H1 (cell line): ENCODE measurements around the gene MSI2. TPM values are rescaled to one million over a fixed set of nuclear protein-coding genes. Genes with fewer than 3 reads are reported as not detected.
A peak's percentile ranks its signal among the peaks of the same experiment; 100 is the strongest.

Source experiments
- CTCF ChIA-PET: fragments of 300-600 bp; sonication (Branson Sonifier 250); formaldehyde crosslinking; loops from one replicate; lab custom pipeline; 2021; ENCODE audit not compliant: partially characterized antibody; lab: Charles Lee
- POLR2A ChIA-PET: fragments of 300-600 bp; sonication (Branson Sonifier 250); formaldehyde crosslinking; loops from one replicate; lab custom pipeline; 2021; ENCODE audit warnings: inconsistent platforms; ENCODE audit not compliant: partially characterized antibody; lab: Charles Lee
- DNase-seq, 2 experiments: peaks; one replicate each; pipeline versions ENCODE4 v3.0.0 to v3.0.0-alpha.2; 2010 to 2022; ENCODE audit warnings: low spot score in 2 of 2, low read depth in 1 of 2, mixed read lengths in 1 of 2
- FAIRE-seq: peaks from 2 replicates; lab custom pipeline; 2011; peaks lifted over from hg19 to GRCh38; lab: Jason Lieb, UNC
- H2AFZ ChIP-seq: 2 replicates; pipeline ENCODE4 v1.8.1; 2012; ENCODE audit warnings: low read length, inconsistent platforms
- H2AK5ac ChIP-seq: 2 replicates; pipeline ENCODE4 v1.6.1; 2013; ENCODE audit warnings: low read depth, low read length
- H2BK120ac ChIP-seq: replicated peaks from 2 replicates; pipeline ENCODE3; 2013; ENCODE audit warnings: low read depth, low read length, inconsistent platforms
- H2BK12ac ChIP-seq: 2 replicates; pipeline ENCODE4 v1.6.1; 2013; ENCODE audit warnings: low read depth, low read length
- H2BK15ac ChIP-seq: 2 replicates; pipeline ENCODE4 v1.6.1; 2013; ENCODE audit warnings: low read length
- H2BK20ac ChIP-seq: 2 replicates; pipeline ENCODE4 v1.6.1; 2013; ENCODE audit warnings: low read length
- H2BK5ac ChIP-seq: 2 replicates; pipeline ENCODE4 v1.6.1; 2013; ENCODE audit warnings: low read depth, low read length
- H3K14ac ChIP-seq: 2 replicates; pipeline ENCODE4 v1.6.1; 2013; ENCODE audit warnings: inconsistent platforms; ENCODE audit not compliant: insufficient read length
- H3K18ac ChIP-seq: 2 replicates; pipeline ENCODE4 v1.6.1; 2013; ENCODE audit warnings: low read length; ENCODE audit errors: extremely low read depth
- H3K23ac ChIP-seq: 2 replicates; pipeline ENCODE4 v1.6.1; 2013; ENCODE audit warnings: inconsistent platforms; ENCODE audit not compliant: insufficient read length
- H3K23me2 ChIP-seq: 2 replicates; pipeline ENCODE4 v1.6.1; 2013; ENCODE audit warnings: low read depth, low read length
- H3K27ac ChIP-seq: 2 replicates; pipeline ENCODE4 v1.6.1; 2011; ENCODE audit warnings: low read depth, low read length, inconsistent platforms
- H3K27me3 ChIP-seq, 4 experiments: replicated peaks in 1 of 4; 1 replicate in 1 of 4; 2 replicates in 3 of 4; pipeline versions ENCODE4 v1.6.1 to v1.8.1; 2011 to 2013; ENCODE audit warnings: low read length in 3 of 4, mild to moderate bottlenecking in 3 of 4, inconsistent platforms in 2 of 4, mixed read lengths in 2 of 4, moderate library complexity in 1 of 4; ENCODE audit not compliant: control insufficient read depth in 3 of 4, insufficient read depth in 3 of 4; ENCODE audit errors: extremely low read depth in 1 of 4
- H3K36me3 ChIP-seq, 4 experiments: 2 replicates each; pipeline versions ENCODE4 v1.6.1 to v1.8.1; 2011 to 2013; ENCODE audit warnings: mild to moderate bottlenecking in 4 of 4, low read length in 3 of 4, moderate library complexity in 2 of 4, control low read depth in 1 of 4, inconsistent platforms in 1 of 4; ENCODE audit not compliant: insufficient read depth in 4 of 4, control insufficient read depth in 2 of 4
- H3K4ac ChIP-seq: replicated peaks from 2 replicates; pipeline ENCODE3; 2013; ENCODE audit warnings: low read length, low read depth, mixed read lengths, inconsistent platforms; ENCODE audit not compliant: insufficient read length
- H3K4me1 ChIP-seq, 4 experiments: replicated peaks in 1 of 4; 1 replicate in 1 of 4; 2 replicates in 3 of 4; pipeline versions ENCODE4 v1.6.1 to v1.8.1; 2011 to 2013; ENCODE audit warnings: low read length in 3 of 4, inconsistent platforms in 2 of 4, mixed read lengths in 1 of 4; ENCODE audit not compliant: insufficient read depth in 4 of 4, control insufficient read depth in 3 of 4
- H3K4me2 ChIP-seq, 2 experiments: 2 replicates each; pipeline versions ENCODE4 v1.6.1 to v1.8.1; 2011 to 2013; ENCODE audit warnings: low read depth in 2 of 2, low read length in 2 of 2, control low read depth in 1 of 2, inconsistent platforms in 1 of 2, mild to moderate bottlenecking in 1 of 2; ENCODE audit not compliant: insufficient read depth in 1 of 2
- H3K4me3 ChIP-seq, 4 experiments: fragments of 200-600, 300-600 bp in 1 of 4; sonication (generic), shearing (Covaris generic), sonication (Bioruptor Twin) in 1 of 4; 2 replicates each; pipeline versions ENCODE4 v1.5.1 to v1.8.1; 2011 to 2016; ENCODE audit warnings: low read length in 4 of 4, low read depth in 3 of 4, control low read depth in 2 of 4, inconsistent platforms in 2 of 4, mild to moderate bottlenecking in 2 of 4, mixed read lengths in 1 of 4, moderate library complexity in 1 of 4; ENCODE audit not compliant: insufficient read depth in 2 of 4; ENCODE audit errors: extremely low read depth in 1 of 4
- H3K56ac ChIP-seq: replicated peaks from 2 replicates; pipeline ENCODE3; 2013; ENCODE audit warnings: low read depth, mild to moderate bottlenecking, mixed read lengths, low read length, inconsistent platforms; ENCODE audit not compliant: insufficient read length
- H3K79me1 ChIP-seq: 2 replicates; pipeline ENCODE4 v1.6.1; 2013; ENCODE audit warnings: low read depth, low read length, control low read depth
- H3K79me2 ChIP-seq, 2 experiments: 2 replicates each; pipeline versions ENCODE4 v1.6.1 to v1.8.1; 2012 to 2013; ENCODE audit warnings: low read length in 2 of 2, mild to moderate bottlenecking in 2 of 2, inconsistent platforms in 1 of 2; ENCODE audit not compliant: insufficient read depth in 2 of 2, control insufficient read depth in 1 of 2
- H3K9ac ChIP-seq, 4 experiments: replicated peaks in 1 of 4; 1 replicate in 1 of 4; 2 replicates in 3 of 4; pipeline versions ENCODE4 v1.6.1 to v1.8.1; 2011 to 2013; ENCODE audit warnings: low read depth in 3 of 4, low read length in 3 of 4, control low read depth in 2 of 4, mild to moderate bottlenecking in 2 of 4, moderate library complexity in 2 of 4, inconsistent platforms in 1 of 4; ENCODE audit errors: extremely low read depth in 1 of 4
- H3K9me3 ChIP-seq, 2 experiments: 2 replicates each; pipeline versions ENCODE4 v1.6.1 to v1.8.1; 2012 to 2013; ENCODE audit warnings: mild to moderate bottlenecking in 2 of 2, moderate library complexity in 2 of 2, control low read depth in 1 of 2, inconsistent platforms in 1 of 2, low read depth in 1 of 2, low read length in 1 of 2, mixed read lengths in 1 of 2; ENCODE audit not compliant: insufficient read depth in 2 of 2
- H4K20me1 ChIP-seq, 2 experiments: replicated peaks in 1 of 2; 2 replicates each; pipeline versions ENCODE3 to v1.8.1; 2011 to 2013; ENCODE audit warnings: inconsistent platforms in 2 of 2, low read length in 2 of 2, mild to moderate bottlenecking in 1 of 2; ENCODE audit not compliant: insufficient read depth in 2 of 2, control insufficient read depth in 1 of 2
- H4K5ac ChIP-seq: 2 replicates; pipeline ENCODE4 v1.6.1; 2013; ENCODE audit warnings: low read length, low read depth, mixed read lengths, inconsistent platforms; ENCODE audit not compliant: insufficient read length
- H4K8ac ChIP-seq: 2 replicates; pipeline ENCODE4 v1.8.0; 2013; ENCODE audit warnings: mild to moderate bottlenecking, moderate library complexity, low read length, inconsistent platforms; ENCODE audit not compliant: insufficient read depth; ENCODE audit errors: extremely low read depth
- H4K91ac ChIP-seq: replicated peaks from 2 replicates; pipeline ENCODE3; 2013; ENCODE audit warnings: low read length, mixed read lengths, inconsistent platforms; ENCODE audit not compliant: insufficient read length
- BCL11A ChIP-seq, 2 experiments: IDR thresholded peaks; one replicate each; pipeline ENCODE4 v1.6.1; 2011; ENCODE audit warnings: low read depth in 2 of 2, low read length in 2 of 2, mild to moderate bottlenecking in 2 of 2
- CEBPB ChIP-seq: IDR thresholded peaks from 2 replicates; pipeline ENCODE4 v1.6.1; 2012; ENCODE audit warnings: low read depth, low read length
- EGR1 ChIP-seq: IDR thresholded peaks from 2 replicates; pipeline ENCODE4 v1.6.1; 2011; ENCODE audit warnings: low read depth, low read length, borderline replicate concordance
- GTF2F1 ChIP-seq: IDR thresholded peaks from 2 replicates; pipeline ENCODE4 v1.6.1; 2012; ENCODE audit warnings: low read depth, low read length, improper control_type of control experiment, borderline replicate concordance
- POLR2AphosphoS5 ChIP-seq: IDR thresholded peaks from 2 replicates; pipeline ENCODE4 v1.6.1; 2011; ENCODE audit warnings: low read depth, low read length
- POU5F1 ChIP-seq: IDR thresholded peaks from 2 replicates; pipeline ENCODE4 v1.6.1; 2011; ENCODE audit warnings: low read depth, mild to moderate bottlenecking, low read length, moderate library complexity
- RFX5 ChIP-seq: IDR thresholded peaks from 2 replicates; pipeline ENCODE4 v1.6.1; 2011; ENCODE audit warnings: low read depth, low read length, improper control_type of control experiment, borderline replicate concordance
- SIRT6 ChIP-seq: IDR thresholded peaks from one replicate; pipeline ENCODE4 v1.7.1; 2012; ENCODE audit warnings: low read length, inconsistent platforms
- TAF7 ChIP-seq: optimal IDR thresholded peaks from 2 replicates; pipeline ENCODE3; 2011; ENCODE audit warnings: low read depth, mild to moderate bottlenecking, inconsistent platforms, low read length, moderate library complexity, borderline replicate concordance
- TCF12 ChIP-seq: IDR thresholded peaks from 2 replicates; pipeline ENCODE4 v1.6.1; 2011; ENCODE audit warnings: low read depth, mild to moderate bottlenecking, low read length
- WGBS, 2 experiments: shearing (Covaris generic) in 1 of 2; methylation state at CpG; one replicate each; pipeline versions ENCODE4 v1.1.6 to v1.1.7; 2013 to 2015; ENCODE audit warnings: low lambda C conversion rate in 2 of 2, mixed read lengths in 2 of 2, inconsistent platforms in 1 of 2, low coverage in 1 of 2, missing lambda C conversion rate in 1 of 2; ENCODE audit not compliant: insufficient replicate concordance in 2 of 2, insufficient coverage in 1 of 2, insufficient read length in 1 of 2; ENCODE audit errors: extremely low coverage in 1 of 2, missing lambda C conversion rate in 1 of 2; 5-methylcytosine and 5-hydroxymethylcytosine counted together
- polyA plus RNA-seq, 7 experiments: library from polyadenylated mRNA; depleted of rRNA in 3 of 7; stranded (reverse) in 5 of 7; unstranded in 2 of 7; fragments of >200 nt in 5 of 7; fragments of 200-250 nt in 2 of 7; gene quantifications; 1 replicate in 5 of 7; 2 replicates in 1 of 7; 4 replicates in 1 of 7; pipeline versions ENCODE4 v1.2.1 to v1.2.3, GENCODE V29; 2011 to 2013; ENCODE audit warnings: missing spikeins in 2 of 7, mixed read lengths in 2 of 7
- total RNA-seq: library from RNA; stranded (reverse); fragmentation: NEBNext Ultra II Directional; extraction: Animal tissue kit (Norgen Biotek cat#: 25700); gene quantifications from 2 replicates; pipeline ENCODE4 v1.2.1, GENCODE V29; 2021
- TF ChIP-seq, protein P1 (sequence below): IDR thresholded peaks from 2 replicates; pipeline ENCODE4 v1.6.1; 2012; ENCODE audit warnings: inconsistent platforms

MSI2 gene
- total and polyA plus RNA-seq, 2 of the 8 experiments (the other 6 are each of a cell fraction or from before 2014, with no cell fraction given) = 36.7 to 80.6 TPM

DNA sequence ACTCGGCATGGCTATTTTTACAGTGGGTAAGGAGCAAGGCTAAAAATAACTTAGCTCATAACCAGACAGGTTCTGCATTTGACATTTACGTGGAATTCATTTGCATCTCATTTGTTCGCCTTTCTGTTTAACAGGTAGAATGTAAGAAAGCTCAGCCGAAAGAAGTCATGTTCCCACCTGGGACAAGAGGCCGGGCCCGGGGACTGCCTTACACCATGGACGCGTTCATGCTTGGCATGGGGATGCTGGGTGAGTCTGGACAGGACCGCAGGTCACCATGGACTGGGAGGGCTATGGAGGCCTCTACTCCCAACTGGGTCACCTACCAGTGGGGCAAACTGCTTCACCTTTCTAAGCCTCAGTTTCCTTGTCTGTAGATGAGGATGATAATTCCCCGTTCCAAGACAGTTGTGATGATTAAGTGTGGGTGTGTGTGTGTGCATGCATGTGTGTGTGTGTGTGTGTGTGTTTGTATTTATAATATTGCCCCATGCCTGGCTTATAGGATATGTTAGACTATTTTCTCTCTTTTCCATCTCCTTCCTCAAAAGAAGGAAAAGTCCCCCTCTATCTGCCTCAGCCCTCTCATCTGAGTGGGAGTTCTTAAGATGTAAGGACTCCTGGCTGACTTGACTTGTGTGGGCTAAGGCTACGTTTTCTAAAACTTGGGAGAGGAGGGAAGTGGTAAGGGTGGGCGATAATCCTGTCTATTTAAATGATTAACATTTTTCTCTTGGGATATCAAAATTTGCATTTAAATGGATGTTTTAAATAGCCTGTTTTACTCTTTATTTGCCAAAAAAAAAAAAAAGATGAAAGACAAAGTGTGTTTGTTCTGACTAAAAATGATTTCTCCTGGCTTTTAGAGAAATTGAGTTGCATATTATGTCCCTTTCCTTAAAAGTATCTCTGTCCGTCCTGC is 359.8 kb downstream of the MSI2 start:
- 94% methylated on average over 13 of the region's 13 CpGs; no CpG with 5 or more reads in 1 of the 2 experiments for WGBS, 2 experiments
- POLR2A ChIA-PET = interaction anchor here (1.0 kb wide), 1 partner anchor 10 kb away, joined by 3 read pairs; no protein-coding TSS in a partner anchor
- no peak for TF ChIP-seq POU5F1
- no peak for TF ChIP-seq POLR2AphosphoS5
- no peak for TF ChIP-seq EGR1
- no peak for TF ChIP-seq TAF7
- TF ChIP-seq TCF12 = no peak
- TF ChIP-seq, protein P1, sequence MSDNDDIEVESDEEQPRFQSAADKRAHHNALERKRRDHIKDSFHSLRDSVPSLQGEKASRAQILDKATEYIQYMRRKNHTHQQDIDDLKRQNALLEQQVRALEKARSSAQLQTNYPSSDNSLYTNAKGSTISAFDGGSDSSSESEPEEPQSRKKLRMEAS = no peak
- TF ChIP-seq BCL11A (IDR thresholded peaks at IDR 0.05; ENCODE audit: low read depth in 2 of 2, low read length in 2 of 2) = no peak
- TF ChIP-seq GTF2F1 = no peak
- no peak for TF ChIP-seq SIRT6
- TF ChIP-seq RFX5 = no peak
- no peak for TF ChIP-seq CEBPB

More for the DNA sequence above, 359.8 kb downstream of the MSI2 start:
- Histone ChIP-seq H3K9me3 (no peaks in the 10 kb centered on the region), H3K4ac (no peak overlapping the region), H4K20me1 (no peaks in the 10 kb centered on the region), H2AK5ac (no peak overlapping the region; the same call in 1 of the 2 replicates), H3K14ac (no peak overlapping the region), H2BK5ac (peak overlapping the region; percentile 49; the same call in 1 of the 2 replicates), H3K36me3 (peaks cover 0 to 9% (median 0%) of the 10 kb centered on the region in 4 experiments; a peak in 3 of 8 replicates), H3K18ac (no peak overlapping the region), H4K8ac (no peak overlapping the region; the same call in 1 of the 2 replicates), H3K56ac (no peak overlapping the region), H2BK120ac (no peak overlapping the region), H2BK12ac (no peak overlapping the region), H3K27me3 (no peaks in the 10 kb centered on the region), H3K4me2 (no peak overlapping the region), H3K4me1 (peaks cover 4 to 14% (median 11%) of the 10 kb centered on the region in 4 experiments; a peak in 6 of 7 replicates), H2AFZ (no peak overlapping the region), H3K23me2 (no peaks in the 10 kb centered on the region), H3K27ac (no peak overlapping the region), H2BK15ac (no peak overlapping the region), H3K9ac (no peak overlapping the region), H3K79me1 (no peaks in the 10 kb centered on the region), H3K23ac (no peak overlapping the region), H4K5ac (no peak overlapping the region), H3K79me2 (no peaks in the 10 kb centered on the region), H2BK20ac (no peak overlapping the region), H3K4me3 (no peak overlapping the region), H4K91ac (no peak overlapping the region)
- DNase-seq (no peak), FAIRE-seq (no peak)
- CTCF ChIA-PET = interaction anchor here (0.9 to 2.0 kb wide), 9 partner anchors 9 to 373 kb away, joined by 3 to 10 read pairs (median 4); no protein-coding TSS in a partner anchor
